Gastroesophageal sphincter (tissue), 4 donors: Measurements from ENCODE around the gene DNPH1. TPM values are rescaled to one million over a fixed set of nuclear protein-coding genes. Genes with fewer than 3 reads are reported as not detected.
A peak's percentile ranks its signal among the peaks of the same experiment; 100 is the strongest.

ENCODE experiments used
- ATAC-seq: fragments of 150-250 bp; one replicate; pipeline ENCODE4 v1.9.1; 2016; ENCODE audit warnings: mild to moderate bottlenecking, moderate library complexity
- H3K27ac ChIP-seq, 4 donors: fragments of 200-600 bp; sonication (generic) in 3 of 4; 1 replicate in 3 of 4; 2 replicates in 1 of 4; pipeline ENCODE4 v1.5.1; 2016 to 2019
- H3K27me3 ChIP-seq: fragments of 200-600 bp; sonication (generic); one replicate; pipeline ENCODE4 v1.5.1; 2019
- H3K36me3 ChIP-seq, 2 donors: fragments of 200-600 bp; sonication (generic); one replicate each; pipeline ENCODE4 v1.5.1; 2019; ENCODE audit warnings: control low read depth in 1 of 2
- H3K4me1 ChIP-seq, 3 donors: fragments of 200-600 bp; sonication (generic); 1 replicate in 2 of 3; 2 replicates in 1 of 3; pipeline ENCODE4 v1.5.1; 2016 to 2019; ENCODE audit warnings: control low read depth in 2 of 3
- H3K4me3 ChIP-seq, 2 donors: fragments of 200-600 bp; sonication (generic); one replicate each; pipeline ENCODE4 v1.5.1; 2019; ENCODE audit warnings: mild to moderate bottlenecking in 1 of 2, moderate library complexity in 1 of 2
- H3K9me3 ChIP-seq, 3 donors: fragments of 200-600 bp; sonication (generic); one replicate each; pipeline ENCODE4 v1.5.1; 2017 to 2019; ENCODE audit warnings: control low read depth in 2 of 3
- EP300 ChIP-seq: sonication (generic); formaldehyde crosslinking; IDR thresholded peaks from one replicate; pipeline ENCODE4 v1.6.1; 2017; ENCODE audit warnings: antibody characterized with exemption, mild to moderate bottlenecking
- POLR2A ChIP-seq, 2 donors: fragments of 450-650 bp; IDR thresholded peaks; one replicate each; pipeline ENCODE4 v1.6.1; 2017; ENCODE audit warnings: antibody characterized with exemption in 2 of 2, mild to moderate bottlenecking in 2 of 2, moderate library complexity in 1 of 2
- POLR2AphosphoS5 ChIP-seq: sonication (generic); formaldehyde crosslinking; IDR thresholded peaks from one replicate; pipeline ENCODE4 v1.6.1; 2017; ENCODE audit warnings: antibody characterized with exemption
- WGBS, 2 donors: methylation state at CpG; one replicate each; pipeline ENCODE4 v1.1.5; 2018; ENCODE audit warnings: low coverage in 1 of 2; 5-methylcytosine and 5-hydroxymethylcytosine counted together
- total RNA-seq, 4 donors: library from RNA; depleted of rRNA; stranded (reverse); fragments of >200 nt; gene quantifications; one replicate each; pipeline ENCODE4 v1.1.0, GENCODE V29; 2016
- TF ChIP-seq, protein P1 (sequence below), 4 experiments: fragments of 200-600 bp in 2 of 4; fragments of 450-650 bp in 2 of 4; sonication (generic) in 1 of 4; IDR thresholded peaks; one replicate each; pipeline ENCODE4 v1.5.1; 2017 to 2019; ENCODE audit warnings: antibody characterized with exemption in 4 of 4, mild to moderate bottlenecking in 2 of 4, moderate library complexity in 2 of 4

DNPH1 gene
- total RNA-seq, 4 donors from 2014 or later: 66.5 to 95.0 (median 86.6) TPM

DNA sequence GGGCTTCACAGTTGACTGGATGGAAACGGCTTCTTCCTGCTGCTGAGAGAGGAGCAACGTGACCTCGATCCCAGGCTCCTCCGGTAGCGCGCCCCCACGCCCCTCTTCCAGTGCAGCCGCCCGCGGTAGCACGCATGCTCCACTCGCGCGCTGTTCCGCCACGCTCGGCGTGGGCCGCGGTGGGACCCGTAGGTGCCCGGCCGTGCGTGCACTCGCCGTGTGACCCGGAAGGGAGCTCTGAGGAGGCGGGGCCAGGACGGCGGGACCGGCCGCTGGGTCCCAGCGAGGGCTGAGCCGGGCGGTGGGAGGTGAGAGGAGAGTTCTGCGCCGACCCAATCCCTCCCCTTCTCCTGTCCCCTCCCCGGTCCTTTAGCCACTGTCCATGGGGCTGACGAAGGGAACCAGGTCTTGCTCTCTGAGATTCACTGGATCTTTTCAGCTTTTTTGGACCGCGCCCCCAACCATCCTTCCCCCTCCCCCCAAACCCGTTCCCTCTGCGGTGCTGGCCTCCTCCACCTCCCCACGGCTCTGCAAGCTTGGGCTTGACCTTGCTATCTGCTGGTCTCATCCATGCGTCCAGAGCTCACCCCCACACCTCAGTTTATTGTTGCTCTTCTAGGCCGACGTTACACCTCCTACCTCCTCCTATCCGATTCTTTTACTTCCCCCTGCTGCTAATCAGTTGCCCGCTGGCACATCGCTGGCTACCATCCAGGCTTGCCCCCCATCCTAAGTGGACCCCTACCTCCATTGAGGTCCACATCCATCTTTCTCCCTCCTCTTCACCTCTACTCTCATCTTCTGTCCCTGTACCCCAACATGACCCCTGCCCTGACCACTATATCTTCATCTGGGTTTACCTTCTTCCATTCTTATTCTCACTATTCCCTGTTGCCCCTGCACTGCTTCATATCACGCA, 47.1 kb downstream of the DNPH1 start, which contains the start of gene CUL9:
Gene CUL9, plus strand, starts transcription at position 255 of the 919 bp plus-strand sequence. CDS start 2,115 bp downstream, outside the sequence.
- Histone ChIP-seq H3K27ac (peak within 1 kb of the TSS; percentile 60 to 91 (median 84)), H3K9me3 (no peaks in the 10 kb centered on the region), H3K36me3 (peaks cover 0 to 67% of the 10 kb centered on the region in 2 donors), H3K4me3 (peak within 1 kb of the TSS; percentile 83 to 96), H3K27me3 (no peaks in the 10 kb centered on the region), H3K4me1 (peaks cover 2 to 51% (median 4%) of the 10 kb centered on the region in 3 donors)
- 1 to 2% methylated on average over 15 to 22 of the region's 51 CpGs for WGBS, 2 donors
- ATAC-seq: peak; percentile 96
- TF ChIP-seq, protein P1, sequence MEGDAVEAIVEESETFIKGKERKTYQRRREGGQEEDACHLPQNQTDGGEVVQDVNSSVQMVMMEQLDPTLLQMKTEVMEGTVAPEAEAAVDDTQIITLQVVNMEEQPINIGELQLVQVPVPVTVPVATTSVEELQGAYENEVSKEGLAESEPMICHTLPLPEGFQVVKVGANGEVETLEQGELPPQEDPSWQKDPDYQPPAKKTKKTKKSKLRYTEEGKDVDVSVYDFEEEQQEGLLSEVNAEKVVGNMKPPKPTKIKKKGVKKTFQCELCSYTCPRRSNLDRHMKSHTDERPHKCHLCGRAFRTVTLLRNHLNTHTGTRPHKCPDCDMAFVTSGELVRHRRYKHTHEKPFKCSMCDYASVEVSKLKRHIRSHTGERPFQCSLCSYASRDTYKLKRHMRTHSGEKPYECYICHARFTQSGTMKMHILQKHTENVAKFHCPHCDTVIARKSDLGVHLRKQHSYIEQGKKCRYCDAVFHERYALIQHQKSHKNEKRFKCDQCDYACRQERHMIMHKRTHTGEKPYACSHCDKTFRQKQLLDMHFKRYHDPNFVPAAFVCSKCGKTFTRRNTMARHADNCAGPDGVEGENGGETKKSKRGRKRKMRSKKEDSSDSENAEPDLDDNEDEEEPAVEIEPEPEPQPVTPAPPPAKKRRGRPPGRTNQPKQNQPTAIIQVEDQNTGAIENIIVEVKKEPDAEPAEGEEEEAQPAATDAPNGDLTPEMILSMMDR (IDR thresholded peaks at IDR 0.05): peak in 1 of 4 experiments; percentile 23
- no peak for TF ChIP-seq EP300
- TF ChIP-seq POLR2AphosphoS5: peak; percentile 95
- TF ChIP-seq POLR2A (IDR thresholded peaks at IDR 0.05): peak; percentile 58 to 62

DNA sequence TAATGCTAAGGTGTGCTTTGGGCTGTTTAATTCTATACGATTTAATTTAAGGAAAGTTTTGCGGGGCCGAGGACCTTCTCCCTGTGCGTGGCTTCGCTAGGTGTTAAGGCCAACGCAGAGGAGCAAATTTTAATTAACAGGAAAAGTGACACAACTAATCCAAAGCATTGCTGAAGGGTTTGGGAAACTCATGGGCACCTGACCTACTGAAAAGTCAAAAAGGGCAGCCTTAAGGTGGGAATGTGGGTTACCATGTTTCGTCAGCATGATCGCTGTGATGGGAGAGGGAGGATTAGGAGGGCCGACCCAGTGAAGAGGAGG, 47.7 kb downstream of the DNPH1 start:
- 35 to 64% methylated on average over 6 to 9 of the region's 9 CpGs for whole genome bisulfite sequencing, 2 donors
- ATAC-seq: peak; percentile 41
- peak overlapping the region; percentile 60 to 91 (median 84) for H3K27ac ChIP-seq
- H3K4me3 ChIP-seq: peak overlapping the region; percentile 83 to 96
- TF ChIP-seq EP300: no peak
- TF ChIP-seq POLR2A (IDR thresholded peaks at IDR 0.05): no peak
- H3K9me3 ChIP-seq: no peaks in the 10 kb centered on the region
- H3K27me3 ChIP-seq: no peaks in the 10 kb centered on the region
- peaks cover 2 to 57% (median 4%) of the 10 kb centered on the region in 3 donors for H3K4me1 ChIP-seq
- H3K36me3 ChIP-seq: peaks cover 0 to 67% of the 10 kb centered on the region in 2 donors

DNA sequence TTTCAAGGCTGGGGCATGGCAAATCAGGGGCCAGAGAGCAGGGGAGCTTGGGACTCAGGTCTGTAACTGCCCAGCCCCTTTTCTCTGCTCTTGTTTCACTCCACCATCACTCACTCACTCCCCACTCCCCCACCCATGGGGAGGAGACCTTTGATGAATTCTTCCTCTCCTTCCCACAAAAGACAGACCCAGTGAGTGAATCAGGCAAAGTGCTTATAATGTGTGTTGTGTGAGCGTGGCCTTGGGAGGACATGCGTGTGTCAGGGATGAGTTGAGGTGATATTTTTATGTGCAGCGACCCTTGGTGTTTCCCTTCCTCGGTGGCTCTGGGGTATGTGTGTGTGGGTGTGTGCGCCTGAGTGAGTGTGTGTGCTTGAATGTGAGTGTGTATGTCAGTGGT, 48.3 kb downstream of the DNPH1 start:
- H3K27me3 ChIP-seq: no peaks in the 10 kb centered on the region
- H3K9me3 ChIP-seq: no peaks in the 10 kb centered on the region
- WGBS, 2 donors: 33 to 45% methylated on average over 3 of the region's 5 CpGs
- TF ChIP-seq POLR2AphosphoS5 (no peak), EP300 (no peak), POLR2A (IDR thresholded peaks at IDR 0.05) (no peak)
- TF ChIP-seq, protein P1 (IDR thresholded peaks at IDR 0.05): no peak
- no peak overlapping the region for H3K4me3 ChIP-seq
- H3K36me3 ChIP-seq: peaks cover 0 to 67% of the 10 kb centered on the region in 2 donors
- no peak for ATAC-seq
- H3K27ac ChIP-seq: peak overlapping the region in 3 of 4 donors; percentile 84 to 91 (median 85)
- H3K4me1 ChIP-seq: peaks cover 2 to 63% (median 5%) of the 10 kb centered on the region in 3 donors

DNA sequence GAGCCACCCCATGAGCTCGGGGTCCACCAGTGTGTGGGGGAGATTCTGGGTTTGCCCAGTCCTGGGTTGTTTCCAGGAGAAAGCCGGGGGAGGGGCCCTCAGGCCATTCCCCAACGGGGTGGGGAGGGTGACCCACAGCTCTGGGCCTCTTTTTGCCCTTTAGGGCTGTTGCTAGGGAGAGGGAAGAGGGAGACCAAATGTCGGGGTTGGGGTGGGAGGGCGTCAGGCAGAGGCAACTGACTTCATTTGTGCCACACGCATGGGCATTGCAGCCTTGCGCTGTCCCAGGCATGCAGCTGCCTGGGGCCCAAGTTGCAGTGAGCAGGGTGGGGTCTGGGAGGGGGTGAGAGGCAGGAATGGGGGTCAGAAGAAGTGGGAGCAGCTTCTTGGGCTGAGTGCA, 49.2 kb downstream of the DNPH1 start:
- no peak for ATAC-seq
- WGBS, 2 donors: 63% methylated on average over 3 of the region's 7 CpGs; no CpG with 5 or more reads in 1 of the 2 donors
- Histone ChIP-seq H3K36me3 (peaks cover 0 to 66% of the 10 kb centered on the region in 2 donors), H3K27ac (peak overlapping the region in 2 of 4 donors; percentile 84 to 85), H3K4me3 (no peak overlapping the region), H3K4me1 (peaks cover 2 to 72% (median 15%) of the 10 kb centered on the region in 3 donors), H3K27me3 (no peaks in the 10 kb centered on the region), H3K9me3 (no peaks in the 10 kb centered on the region)
- TF ChIP-seq POLR2AphosphoS5: no peak
- TF ChIP-seq POLR2A (IDR thresholded peaks at IDR 0.05): no peak
- TF ChIP-seq, protein P1 (IDR thresholded peaks at IDR 0.05): no peak
- no peak for TF ChIP-seq EP300

DNA sequence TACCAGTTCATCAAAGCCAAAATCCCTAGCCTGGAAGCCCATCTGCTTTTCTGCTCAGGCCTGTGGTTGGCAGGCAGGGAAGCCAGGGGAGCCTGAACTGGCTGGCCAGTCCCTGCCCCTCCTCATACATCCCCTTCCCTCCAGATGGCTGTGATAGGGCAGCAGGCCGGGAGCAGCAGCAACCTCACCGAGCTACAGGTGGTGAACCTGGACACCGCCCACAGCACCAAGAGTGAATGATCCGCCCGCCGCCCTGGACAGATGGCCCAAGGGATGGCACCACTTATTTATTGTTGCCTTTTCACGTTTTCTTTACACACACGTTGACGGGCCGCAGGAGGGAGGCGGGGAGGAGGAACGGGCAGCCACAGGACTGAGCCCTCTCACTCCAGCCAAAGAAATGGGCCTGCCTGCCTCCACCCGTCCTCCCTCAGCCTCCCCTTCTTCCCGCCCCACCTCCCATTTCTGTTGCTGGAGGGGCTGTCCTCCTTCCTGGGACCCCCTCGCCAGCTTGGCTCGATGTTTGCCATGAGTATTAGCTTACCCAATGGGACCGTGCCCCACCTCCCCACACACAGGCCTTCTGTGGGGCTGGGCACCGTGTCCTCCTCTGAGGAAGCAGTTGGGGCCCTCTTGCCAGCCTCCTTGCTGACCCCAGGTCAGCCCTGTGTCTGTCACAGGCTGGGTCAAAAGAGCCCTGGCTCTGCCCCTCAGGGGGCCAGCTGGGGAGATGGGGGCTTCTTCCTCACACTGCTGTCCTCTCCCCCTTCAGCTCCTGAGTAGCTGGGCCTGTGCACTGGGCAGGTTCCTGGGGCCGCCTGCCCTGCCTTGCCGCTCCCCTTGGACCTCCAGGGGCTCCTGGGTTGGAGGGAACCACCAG, 50.1 kb downstream of the DNPH1 start:
- Histone ChIP-seq H3K9me3 (no peaks in the 10 kb centered on the region), H3K4me3 (no peak overlapping the region), H3K27ac (peak overlapping the region in 3 of 4 donors; percentile 11 to 85 (median 84)), H3K4me1 (peaks cover 2 to 71% (median 18%) of the 10 kb centered on the region in 3 donors), H3K36me3 (peaks cover 0 to 59% of the 10 kb centered on the region in 2 donors), H3K27me3 (no peaks in the 10 kb centered on the region)
- ATAC-seq: no peak
- TF ChIP-seq EP300 (no peak), POLR2A (IDR thresholded peaks at IDR 0.05) (no peak), POLR2AphosphoS5 (no peak)
- TF ChIP-seq, protein P1 (IDR thresholded peaks at IDR 0.05): no peak
- WGBS, 2 donors: 60 to 81% methylated on average over 2 to 9 of the region's 20 CpGs
